Keratinocyte (primary cell): ENCODE results near the gene C14orf93.

Source experiments
- CTCF ChIP-seq, 3 experiments: IDR thresholded peaks in 1 of 3; conservative IDR thresholded peaks in 1 of 3; optimal IDR thresholded peaks in 1 of 3; 2 replicates in 2 of 3; 3 replicates in 1 of 3; pipeline versions ENCODE3 to v1.5.1; 2011; ENCODE audit warnings: low read length in 3 of 3, mild to moderate bottlenecking in 3 of 3, moderate library complexity in 2 of 3, control low read depth in 1 of 3, inconsistent platforms in 1 of 3; ENCODE audit not compliant: insufficient read depth in 2 of 3; ENCODE audit errors: extremely low read depth in 1 of 3
- EZH2 ChIP-seq: IDR thresholded peaks from one replicate; pipeline ENCODE4 v1.6.1; 2012; ENCODE audit warnings: inconsistent platforms, mild to moderate bottlenecking, low read length, moderate library complexity

GRCh38 chr14:22977434-22977683 is 32.6 kb downstream of the C14orf93 start:
- TF ChIP-seq CTCF (optimal IDR thresholded peaks at IDR 0.05 in 1 of 3, IDR thresholded peaks at IDR 0.05 in 1 of 3, conservative IDR thresholded peaks at IDR 0.05 in 1 of 3; ENCODE audit: extremely low read depth in 1 of 3, insufficient read depth in 2 of 3, low read length in 3 of 3) (no peak), EZH2 (no peak)
